DMS53 (cell line): ENCODE measurements around the gene CREB5.
A peak's percentile ranks its signal among the peaks of the same experiment; 100 is the strongest.

Experiments used
- DNase-seq: peaks from one replicate; lab custom pipeline; 2025; lab: John Stamatoyannopoulos, UW

CREB5 gene

GRCh38 chr7:28643584-28644340, 231.4 kb downstream of the CREB5 start:
- no peak for DNase-seq

GRCh38 chr7:28645866-28646265, 233.5 kb downstream of the CREB5 start:
- DNase-seq = no peak

- DNase-seq = peak; percentile 18
Observed at GRCh38 chr7:28646376-28647075, 234.2 kb downstream of the CREB5 start.

GRCh38 chr7:28647076-28647421, 234.7 kb downstream of the CREB5 start:
- DNase-seq = no peak

- DNase-seq = peak; percentile 30
Observed at GRCh38 chr7:28649189-28649588, 236.9 kb downstream of the CREB5 start.

GRCh38 chr7:28649811-28650210, 237.5 kb downstream of the CREB5 start:
- DNase-seq = no peak

GRCh38 chr7:28654110-28654509, 241.8 kb downstream of the CREB5 start:
- DNase-seq = no peak

- DNase-seq = no peak
Observed at GRCh38 chr7:28656529-28656928, 244.2 kb downstream of the CREB5 start.

GRCh38 chr7:28658381-28658780, 246.1 kb downstream of the CREB5 start:
- DNase-seq = no peak

- peak; percentile 24 for DNase-seq
Observed at GRCh38 chr7:28660132-28660531, 247.8 kb downstream of the CREB5 start.

GRCh38 chr7:28661826-28662595, 249.7 kb downstream of the CREB5 start:
- no peak for DNase-seq

GRCh38 chr7:28666154-28666553, 253.8 kb downstream of the CREB5 start:
- DNase-seq = no peak

GRCh38 chr7:28668085-28668484, 255.8 kb downstream of the CREB5 start:
- no peak for DNase-seq

GRCh38 chr7:28669330-28669729, 257.0 kb downstream of the CREB5 start:
- no peak for DNase-seq

GRCh38 chr7:28671526-28671925, 259.2 kb downstream of the CREB5 start:
- no peak for DNase-seq

GRCh38 chr7:28672397-28672797, 260.1 kb downstream of the CREB5 start:
- DNase-seq = no peak

- peak; percentile 87 for DNase-seq
Observed at GRCh38 chr7:28674359-28674782, 262.1 kb downstream of the CREB5 start.

GRCh38 chr7:28675429-28675828, 263.1 kb downstream of the CREB5 start:
- no peak for DNase-seq

- DNase-seq = no peak
Observed at GRCh38 chr7:28677668-28678067, 265.4 kb downstream of the CREB5 start.

GRCh38 chr7:28678431-28678965, 266.2 kb downstream of the CREB5 start:
- no peak for DNase-seq

GRCh38 chr7:28681693-28682310, 269.5 kb downstream of the CREB5 start:
- no peak for DNase-seq

GRCh38 chr7:28682801-28683200, 270.5 kb downstream of the CREB5 start:
- DNase-seq = no peak
